Endothelial cell (in vitro differentiated cells): Measurements from ENCODE around the gene KCNE4. TPM values are rescaled to one million over a fixed set of nuclear protein-coding genes. Genes with fewer than 3 reads are reported as not detected.

ENCODE experiments used
- total RNA-seq: library from RNA; stranded (reverse); fragmentation: NEBNext Ultra II Directional; extraction: Animal tissue kit (Norgen Biotek cat#: 25700); gene quantifications from one replicate; pipeline ENCODE4 v1.2.1, GENCODE V29; 2021; ENCODE audit not compliant: unreplicated experiment

Gene KCNE4
- total RNA-seq, 1 donor from 2014 or later = 0.46 TPM

Other genes starting within 250 kb of the KCNE4 start
- 163 TPM for gene ACSL3, start 191.2 kb upstream of the KCNE4 start, total RNA-seq